B cell (primary cell): ENCODE results near the gene KCNQ5.

Experiments
- CTCF ChIP-seq: fragments of 200-600 bp; IDR thresholded peaks from one replicate; pipeline ENCODE4 v1.8.0; 2022; ENCODE audit warnings: antibody characterized with exemption, mild to moderate bottlenecking
- EZH2 ChIP-seq: IDR thresholded peaks from 2 replicates; pipeline ENCODE4 v1.6.1; 2012; ENCODE audit warnings: borderline replicate concordance, low read depth, mild to moderate bottlenecking, moderate library complexity, low read length; ENCODE audit not compliant: insufficient read depth, poor library complexity, severe bottlenecking

DNA sequence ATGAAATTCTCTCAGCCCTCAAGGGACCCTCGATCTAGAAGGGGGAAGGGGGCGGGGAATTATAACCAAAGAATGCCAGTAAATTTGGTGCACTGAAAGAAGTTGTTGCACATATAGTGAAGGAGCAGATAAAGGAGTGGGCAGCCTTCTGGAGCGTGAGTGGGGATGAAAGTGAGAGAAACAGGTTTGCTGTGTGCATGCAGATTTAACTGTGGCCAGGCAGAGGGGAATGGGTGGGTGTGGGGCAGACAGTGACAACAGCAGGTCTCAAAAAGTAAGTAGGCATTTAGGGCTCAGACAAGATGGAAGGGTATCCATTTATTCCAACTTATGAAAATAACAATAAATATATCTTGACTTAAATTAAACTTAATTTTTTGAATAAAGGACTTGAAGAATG is 149.1 kb downstream of the KCNQ5 start:
- TF ChIP-seq CTCF: no peak
- TF ChIP-seq EZH2: no peak
